Liver (tissue), 9 donors: ENCODE measurements around the gene LRRFIP2. TPM values are rescaled to one million over a fixed set of nuclear protein-coding genes. Genes with fewer than 3 reads are reported as not detected.
A peak's percentile ranks its signal among the peaks of the same experiment; 100 is the strongest.

Experiments
- DNase-seq: peaks from one replicate; pipeline ENCODE4 v3.0.0-alpha.2; 2017; ENCODE audit warnings: low spot score
- H3K27ac ChIP-seq, 2 donors: one replicate each; pipeline ENCODE4 v1.7.0; 2013; ENCODE audit warnings: inconsistent platforms in 2 of 2, low read length in 2 of 2, control low read depth in 1 of 2, low read depth in 1 of 2, mild to moderate bottlenecking in 1 of 2
- H3K27me3 ChIP-seq, 4 donors: one replicate each; pipeline versions ENCODE4 v1.6.1 to v1.7.0; 2013; ENCODE audit warnings: low read length in 3 of 4, inconsistent platforms in 1 of 4, mild to moderate bottlenecking in 1 of 4, moderate library complexity in 1 of 4; ENCODE audit not compliant: control insufficient read depth in 4 of 4, insufficient read depth in 4 of 4
- H3K36me3 ChIP-seq, 4 donors: one replicate each; pipeline versions ENCODE4 v1.6.1 to v1.7.0; 2013; ENCODE audit warnings: low read length in 3 of 4, mild to moderate bottlenecking in 3 of 4, low read depth in 1 of 4, moderate library complexity in 1 of 4; ENCODE audit not compliant: control insufficient read depth in 4 of 4, insufficient read depth in 3 of 4
- H3K4me1 ChIP-seq, 4 donors: one replicate each; pipeline versions ENCODE4 v1.6.1 to v1.7.0; 2013; ENCODE audit warnings: low read length in 3 of 4, mild to moderate bottlenecking in 3 of 4, moderate library complexity in 1 of 4; ENCODE audit not compliant: control insufficient read depth in 4 of 4, insufficient read depth in 4 of 4
- H3K4me3 ChIP-seq, 3 donors: one replicate each; pipeline versions ENCODE4 v1.6.1 to v1.7.0; 2013; ENCODE audit warnings: low read length in 3 of 3, control low read depth in 1 of 3, low read depth in 1 of 3, mild to moderate bottlenecking in 1 of 3
- H3K9ac ChIP-seq, 2 donors: one replicate each; pipeline ENCODE4 v1.7.0; 2013; ENCODE audit warnings: low read length in 2 of 2, mild to moderate bottlenecking in 2 of 2, moderate library complexity in 2 of 2, control low read depth in 1 of 2, low read depth in 1 of 2
- H3K9me3 ChIP-seq, 4 donors: one replicate each; pipeline versions ENCODE4 v1.6.1 to v1.7.0; 2013; ENCODE audit warnings: low read length in 3 of 4; ENCODE audit not compliant: control insufficient read depth in 4 of 4
- EGR1 ChIP-seq, 2 donors: IDR thresholded peaks; 2 replicates each; pipeline ENCODE4 v1.6.1; 2016 to 2018; ENCODE audit warnings: antibody characterized with exemption in 2 of 2, low read depth in 2 of 2
- FOXA1 ChIP-seq: IDR thresholded peaks from 2 replicates; pipeline ENCODE4 v1.6.1; 2016; ENCODE audit warnings: antibody characterized with exemption
- FOXA2 ChIP-seq: IDR thresholded peaks from 2 replicates; pipeline ENCODE4 v1.6.1; 2016; ENCODE audit warnings: antibody characterized with exemption
- GABPA ChIP-seq, 2 donors: IDR thresholded peaks in 1 of 2; conservative IDR thresholded peaks in 1 of 2; 2 replicates each; pipeline ENCODE4 v1.6.1; 2016; ENCODE audit warnings: antibody characterized with exemption in 2 of 2, mild to moderate bottlenecking in 1 of 2, moderate library complexity in 1 of 2
- HNF4A ChIP-seq, 2 donors: conservative IDR thresholded peaks; 2 replicates each; pipeline ENCODE4 v1.6.1; 2016; ENCODE audit warnings: antibody characterized with exemption in 2 of 2, mild to moderate bottlenecking in 2 of 2
- HNF4G ChIP-seq: IDR thresholded peaks from 2 replicates; pipeline ENCODE4 v1.6.1; 2016; ENCODE audit warnings: antibody characterized with exemption
- JUND ChIP-seq, 2 donors: IDR thresholded peaks; 2 replicates each; pipeline ENCODE4 v1.6.1; 2016; ENCODE audit warnings: antibody characterized with exemption in 2 of 2
- MAX ChIP-seq: IDR thresholded peaks from 2 replicates; pipeline ENCODE4 v1.6.1; 2016; ENCODE audit warnings: antibody characterized with exemption
- NR2F2 ChIP-seq: IDR thresholded peaks from 2 replicates; pipeline ENCODE4 v1.6.1; 2016; ENCODE audit warnings: antibody characterized with exemption
- RAD21 ChIP-seq, 2 donors: IDR thresholded peaks; 2 replicates each; pipeline ENCODE4 v1.6.1; 2016; ENCODE audit warnings: antibody characterized with exemption in 2 of 2, mild to moderate bottlenecking in 2 of 2
- SP1 ChIP-seq: IDR thresholded peaks from 2 replicates; pipeline ENCODE4 v1.6.1; 2018; ENCODE audit warnings: antibody characterized with exemption, mild to moderate bottlenecking
- TAF1 ChIP-seq: conservative IDR thresholded peaks from 2 replicates; pipeline ENCODE4 v1.6.1; 2016; ENCODE audit warnings: antibody characterized with exemption, mild to moderate bottlenecking
- YY1 ChIP-seq: IDR thresholded peaks from 2 replicates; pipeline ENCODE4 v1.6.1; 2016; ENCODE audit warnings: antibody characterized with exemption, mild to moderate bottlenecking
- WGBS: extraction: QIAGEN DNeasy Blood & Tissue Kit; methylation state at CpG from one replicate; pipeline ENCODE4 v1.1.7; 2013; 5-methylcytosine and 5-hydroxymethylcytosine counted together
- polyA plus RNA-seq, 2 donors: library from polyadenylated mRNA; stranded (reverse) in 1 of 2; unstranded in 1 of 2; fragments of 200-250 nt in 1 of 2; fragments of >200 nt in 1 of 2; fragmentation: Nextera tagmentation in 1 of 2; extraction: Ambion mirVana in 1 of 2; gene quantifications; one replicate each; pipeline versions ENCODE4 v1.2.1 to v1.2.3, GENCODE V29; 2013 to 2015
- total RNA-seq, 2 donors: library from RNA; depleted of rRNA; stranded (reverse); fragments of >200 nt; gene quantifications; one replicate each; pipeline ENCODE4 v1.2.3, GENCODE V29; 2014
- TF ChIP-seq, protein P1 (sequence below): IDR thresholded peaks from 2 replicates; pipeline ENCODE4 v1.6.1; 2016; ENCODE audit warnings: antibody characterized with exemption
- TF ChIP-seq, protein P2 (sequence below): IDR thresholded peaks from 2 replicates; pipeline ENCODE4 v1.6.1; 2016; ENCODE audit warnings: antibody characterized with exemption, mild to moderate bottlenecking
- TF ChIP-seq, protein P3 (sequence below): IDR thresholded peaks from 2 replicates; pipeline ENCODE4 v1.6.1; 2016; ENCODE audit warnings: antibody characterized with exemption
- donor health status: healthy.
- donor health status: healthy.
- donor health status: healthy.
- donor health status: healthy.
- donor health status: healthy.

The LRRFIP2 gene
- total and polyA plus RNA-seq, 4 donors, result 22.6 to 56.9 (median 39.8) TPM

DNA sequence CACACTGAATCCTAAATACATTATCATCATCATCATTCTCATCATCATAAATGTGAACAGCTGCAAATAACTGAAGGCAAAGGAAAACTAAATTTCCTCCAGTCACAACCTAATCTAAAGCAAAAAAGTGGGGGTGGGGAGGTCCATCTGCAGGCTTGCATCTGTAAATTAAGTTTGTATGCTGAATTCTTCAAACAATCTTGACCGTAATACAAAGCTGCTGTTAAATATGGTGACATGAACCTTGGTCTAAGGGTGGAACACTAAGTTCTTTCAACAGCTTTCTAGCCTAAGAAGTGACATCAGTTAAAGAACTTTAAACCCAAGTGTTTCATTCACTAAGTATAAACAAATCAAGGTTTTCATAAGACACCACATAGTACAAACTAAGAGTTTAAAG lies 4.3 kb downstream of the LRRFIP2 start:
- no peaks in the 10 kb centered on the region for H3K9me3 ChIP-seq
- H3K27me3 ChIP-seq, result no peaks in the 10 kb centered on the region
- no peak overlapping the region for H3K27ac ChIP-seq
- TF ChIP-seq HNF4A (conservative IDR thresholded peaks at IDR 0.05), result peak in 1 of 2 donors; percentile 17
- no peak for TF ChIP-seq HNF4G
- 42% methylated on average over 1 of the region's 1 CpG for WGBS
- no peak overlapping the region for H3K4me3 ChIP-seq
- no peak for DNase-seq
- peaks cover 0 to 12% (median 2%) of the 10 kb centered on the region in 4 donors for H3K36me3 ChIP-seq
- H3K9ac ChIP-seq, result no peak overlapping the region
- peaks cover 2 to 11% (median 8%) of the 10 kb centered on the region in 4 donors for H3K4me1 ChIP-seq

DNA sequence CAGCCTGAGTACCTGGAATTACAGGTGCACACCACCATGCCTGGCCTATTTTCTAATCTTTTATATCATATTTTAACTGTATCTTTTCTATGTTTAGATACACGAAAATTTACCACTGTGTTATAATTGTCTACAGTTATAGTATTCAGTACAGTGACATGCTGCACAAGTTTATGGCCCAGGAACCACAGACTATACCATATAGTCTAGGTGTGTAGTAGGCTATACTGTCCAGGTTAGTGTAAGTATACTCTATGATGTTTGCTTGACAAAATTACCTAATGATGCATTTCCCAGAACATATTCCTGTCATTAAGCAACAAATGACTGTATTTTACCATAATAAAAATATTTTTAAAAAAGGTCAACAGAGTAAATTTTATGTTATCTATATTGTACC lies 5.5 kb downstream of the LRRFIP2 start:
- Histone ChIP-seq H3K4me3 (no peak overlapping the region), H3K4me1 (peaks cover 0 to 6% (median 3%) of the 10 kb centered on the region in 4 donors), H3K27ac (no peak overlapping the region), H3K9ac (no peak overlapping the region), H3K27me3 (no peaks in the 10 kb centered on the region), H3K9me3 (no peaks in the 10 kb centered on the region), H3K36me3 (peaks cover 0 to 12% (median 2%) of the 10 kb centered on the region in 4 donors)
- 79% methylated on average over 1 of the region's 1 CpG for WGBS
- DNase-seq, result no peak
- no peak for TF ChIP-seq FOXA2
- no peak for TF ChIP-seq EGR1 (IDR thresholded peaks at IDR 0.05; ENCODE audit: low read depth in 2 of 2)
- no peak for TF ChIP-seq FOXA1
- no peak for TF ChIP-seq TAF1
- no peak for TF ChIP-seq GABPA (IDR thresholded peaks at IDR 0.05 in 1 of 2, conservative IDR thresholded peaks at IDR 0.05 in 1 of 2)
- TF ChIP-seq MAX, result no peak
- TF ChIP-seq YY1, result no peak
- TF ChIP-seq, protein P1, sequence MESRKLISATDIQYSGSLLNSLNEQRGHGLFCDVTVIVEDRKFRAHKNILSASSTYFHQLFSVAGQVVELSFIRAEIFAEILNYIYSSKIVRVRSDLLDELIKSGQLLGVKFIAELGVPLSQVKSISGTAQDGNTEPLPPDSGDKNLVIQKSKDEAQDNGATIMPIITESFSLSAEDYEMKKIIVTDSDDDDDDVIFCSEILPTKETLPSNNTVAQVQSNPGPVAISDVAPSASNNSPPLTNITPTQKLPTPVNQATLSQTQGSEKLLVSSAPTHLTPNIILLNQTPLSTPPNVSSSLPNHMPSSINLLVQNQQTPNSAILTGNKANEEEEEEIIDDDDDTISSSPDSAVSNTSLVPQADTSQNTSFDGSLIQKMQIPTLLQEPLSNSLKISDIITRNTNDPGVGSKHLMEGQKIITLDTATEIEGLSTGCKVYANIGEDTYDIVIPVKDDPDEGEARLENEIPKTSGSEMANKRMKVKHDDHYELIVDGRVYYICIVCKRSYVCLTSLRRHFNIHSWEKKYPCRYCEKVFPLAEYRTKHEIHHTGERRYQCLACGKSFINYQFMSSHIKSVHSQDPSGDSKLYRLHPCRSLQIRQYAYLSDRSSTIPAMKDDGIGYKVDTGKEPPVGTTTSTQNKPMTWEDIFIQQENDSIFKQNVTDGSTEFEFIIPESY, result no peak
- TF ChIP-seq, protein P2, sequence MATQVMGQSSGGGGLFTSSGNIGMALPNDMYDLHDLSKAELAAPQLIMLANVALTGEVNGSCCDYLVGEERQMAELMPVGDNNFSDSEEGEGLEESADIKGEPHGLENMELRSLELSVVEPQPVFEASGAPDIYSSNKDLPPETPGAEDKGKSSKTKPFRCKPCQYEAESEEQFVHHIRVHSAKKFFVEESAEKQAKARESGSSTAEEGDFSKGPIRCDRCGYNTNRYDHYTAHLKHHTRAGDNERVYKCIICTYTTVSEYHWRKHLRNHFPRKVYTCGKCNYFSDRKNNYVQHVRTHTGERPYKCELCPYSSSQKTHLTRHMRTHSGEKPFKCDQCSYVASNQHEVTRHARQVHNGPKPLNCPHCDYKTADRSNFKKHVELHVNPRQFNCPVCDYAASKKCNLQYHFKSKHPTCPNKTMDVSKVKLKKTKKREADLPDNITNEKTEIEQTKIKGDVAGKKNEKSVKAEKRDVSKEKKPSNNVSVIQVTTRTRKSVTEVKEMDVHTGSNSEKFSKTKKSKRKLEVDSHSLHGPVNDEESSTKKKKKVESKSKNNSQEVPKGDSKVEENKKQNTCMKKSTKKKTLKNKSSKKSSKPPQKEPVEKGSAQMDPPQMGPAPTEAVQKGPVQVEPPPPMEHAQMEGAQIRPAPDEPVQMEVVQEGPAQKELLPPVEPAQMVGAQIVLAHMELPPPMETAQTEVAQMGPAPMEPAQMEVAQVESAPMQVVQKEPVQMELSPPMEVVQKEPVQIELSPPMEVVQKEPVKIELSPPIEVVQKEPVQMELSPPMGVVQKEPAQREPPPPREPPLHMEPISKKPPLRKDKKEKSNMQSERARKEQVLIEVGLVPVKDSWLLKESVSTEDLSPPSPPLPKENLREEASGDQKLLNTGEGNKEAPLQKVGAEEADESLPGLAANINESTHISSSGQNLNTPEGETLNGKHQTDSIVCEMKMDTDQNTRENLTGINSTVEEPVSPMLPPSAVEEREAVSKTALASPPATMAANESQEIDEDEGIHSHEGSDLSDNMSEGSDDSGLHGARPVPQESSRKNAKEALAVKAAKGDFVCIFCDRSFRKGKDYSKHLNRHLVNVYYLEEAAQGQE, result no peak
- TF ChIP-seq NR2F2, result no peak

DNA sequence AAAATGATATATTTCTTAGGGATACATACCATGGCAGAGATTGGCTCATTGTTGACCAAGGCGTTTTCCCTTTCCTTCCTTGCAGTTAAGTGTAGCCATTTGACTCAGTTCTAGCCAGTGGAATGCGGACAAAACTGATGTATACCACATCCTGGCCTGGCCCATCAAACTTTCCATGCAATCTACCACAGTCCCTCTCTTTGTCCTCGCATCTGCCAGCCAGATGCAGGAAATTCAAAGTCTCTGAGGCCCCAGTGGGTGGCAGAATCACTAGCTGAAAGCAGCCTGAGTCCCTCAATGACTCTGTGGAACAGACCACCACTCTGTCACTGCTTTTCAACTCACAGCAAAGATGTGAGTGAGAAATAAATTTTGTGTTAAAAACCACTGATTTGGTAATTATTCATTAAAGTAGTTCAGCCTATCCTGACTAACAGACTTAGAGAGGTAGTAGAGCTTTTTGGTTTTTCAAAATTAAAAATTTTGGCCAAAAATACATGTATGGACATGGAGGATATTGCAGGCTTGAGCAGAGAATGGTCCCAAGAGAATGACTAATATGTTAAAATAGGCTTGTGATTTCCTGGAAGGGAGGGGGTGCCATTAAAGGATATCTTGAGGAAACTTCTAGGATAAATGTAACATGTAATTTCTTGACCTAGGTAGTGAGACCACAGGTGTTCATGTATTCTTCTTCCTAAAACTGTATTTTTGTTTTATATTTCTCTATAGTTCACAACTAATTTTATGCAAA lies 10.9 kb downstream of the LRRFIP2 start:
- Histone ChIP-seq H3K9ac (no peak overlapping the region), H3K9me3 (no peaks in the 10 kb centered on the region), H3K36me3 (peaks cover 0 to 8% (median 3%) of the 10 kb centered on the region in 4 donors), H3K27me3 (no peaks in the 10 kb centered on the region), H3K4me3 (no peak overlapping the region), H3K4me1 (no peaks in the 10 kb centered on the region), H3K27ac (no peak overlapping the region)
- TF ChIP-seq, protein P2, result no peak
- TF ChIP-seq, protein P1, result no peak
- TF ChIP-seq JUND (IDR thresholded peaks at IDR 0.05), result no peak
- TF ChIP-seq, protein P3, sequence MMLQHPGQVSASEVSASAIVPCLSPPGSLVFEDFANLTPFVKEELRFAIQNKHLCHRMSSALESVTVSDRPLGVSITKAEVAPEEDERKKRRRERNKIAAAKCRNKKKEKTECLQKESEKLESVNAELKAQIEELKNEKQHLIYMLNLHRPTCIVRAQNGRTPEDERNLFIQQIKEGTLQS, result no peak
- no peak for TF ChIP-seq SP1
- no peak for TF ChIP-seq RAD21 (IDR thresholded peaks at IDR 0.05)
- DNase-seq, result no peak
- 80% methylated on average over 3 of the region's 3 CpGs for WGBS
